ENCODE measurements around the gene REV3L. TPM values are rescaled to one million over a fixed set of nuclear protein-coding genes. Genes with fewer than 3 reads are reported as not detected.

Gene REV3L
- polyA plus RNA-seq, 2 of the 4 experiments (the other 2 are of a cell fraction): 4.1 to 12.4 TPM

DNA sequence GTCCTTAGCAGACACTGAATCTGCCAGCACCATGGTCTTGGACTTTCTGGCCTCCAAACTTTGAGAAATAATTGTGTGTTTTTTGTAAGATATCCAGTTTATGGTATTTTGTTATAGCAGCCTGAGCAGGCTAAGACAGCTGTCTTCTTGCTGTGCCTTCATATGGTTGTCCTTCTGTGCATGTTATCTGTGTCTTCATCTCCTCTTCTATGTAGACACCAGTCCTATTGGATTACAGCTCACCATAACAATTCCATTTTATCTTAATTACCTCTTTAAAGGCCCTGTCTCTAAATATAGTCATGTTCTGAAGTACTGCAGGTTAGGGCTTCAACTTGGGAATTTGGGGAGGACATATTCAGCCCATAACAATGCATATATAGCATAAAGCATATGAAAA is 44.3 kb upstream of the REV3L start (continued):
- TF ChIP-seq RARB (CRISPR knock-in tag; IDR thresholded peaks at IDR 0.05) (no peak), NPAS2 (CRISPR knock-in tag; IDR thresholded peaks at IDR 0.05; ENCODE audit: borderline replicate concordance) (no peak)

- ATAC-seq (no peak), DNase-seq (ENCODE audit: low read depth in 1 of 2, low spot score in 1 of 2) (no peak), FAIRE-seq (no peak)
- Histone ChIP-seq H3K4me3 (no peak overlapping the region), H3K27ac (no peak overlapping the region), H3K9me3 (no peaks in the 10 kb centered on the region), H3K4me2 (no peak overlapping the region), H3K4me1 (no peaks in the 10 kb centered on the region)
- TF ChIP-seq FOXS1 (CRISPR knock-in tag; IDR thresholded peaks at IDR 0.05): no peak
- TF ChIP-seq E2F6 (IDR thresholded peaks at IDR 0.05; ENCODE audit: borderline replicate concordance, low read depth): no peak
- no peak for TF ChIP-seq JUN (IDR thresholded peaks at IDR 0.05)
- TF ChIP-seq CEBPB (IDR thresholded peaks at IDR 0.05): no peak
- no peak for TF ChIP-seq HEYL (CRISPR knock-in tag; IDR thresholded peaks at IDR 0.05)
- no peak for TF ChIP-seq RAD21 (conservative IDR thresholded peaks at IDR 0.05 in 1 of 2, IDR thresholded peaks at IDR 0.05 in 1 of 2)
- no peak for TF ChIP-seq RFX5 (IDR thresholded peaks at IDR 0.05)
- TF ChIP-seq NR3C1 (IDR thresholded peaks at IDR 0.05): no peak
- TF ChIP-seq, protein P1, sequence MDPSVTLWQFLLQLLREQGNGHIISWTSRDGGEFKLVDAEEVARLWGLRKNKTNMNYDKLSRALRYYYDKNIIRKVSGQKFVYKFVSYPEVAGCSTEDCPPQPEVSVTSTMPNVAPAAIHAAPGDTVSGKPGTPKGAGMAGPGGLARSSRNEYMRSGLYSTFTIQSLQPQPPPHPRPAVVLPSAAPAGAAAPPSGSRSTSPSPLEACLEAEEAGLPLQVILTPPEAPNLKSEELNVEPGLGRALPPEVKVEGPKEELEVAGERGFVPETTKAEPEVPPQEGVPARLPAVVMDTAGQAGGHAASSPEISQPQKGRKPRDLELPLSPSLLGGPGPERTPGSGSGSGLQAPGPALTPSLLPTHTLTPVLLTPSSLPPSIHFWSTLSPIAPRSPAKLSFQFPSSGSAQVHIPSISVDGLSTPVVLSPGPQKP (IDR thresholded peaks at IDR 0.05; ENCODE audit: low read depth, low read length): no peak
- no peak for TF ChIP-seq ZFP36 (IDR thresholded peaks at IDR 0.05; ENCODE audit: borderline replicate concordance, partially characterized antibody)
- TF ChIP-seq, protein P2, sequence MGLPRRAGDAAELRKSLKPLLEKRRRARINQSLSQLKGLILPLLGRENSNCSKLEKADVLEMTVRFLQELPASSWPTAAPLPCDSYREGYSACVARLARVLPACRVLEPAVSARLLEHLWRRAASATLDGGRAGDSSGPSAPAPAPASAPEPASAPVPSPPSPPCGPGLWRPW (IDR thresholded peaks at IDR 0.05): no peak
- TF ChIP-seq CBX8 (IDR thresholded peaks at IDR 0.05): no peak
- TF ChIP-seq SREBF2 (IDR thresholded peaks at IDR 0.05): no peak
- TF ChIP-seq MAFK (IDR thresholded peaks at IDR 0.05; ENCODE audit: partially characterized antibody): no peak
- ChIA-PET CTCF (interaction anchor here (0.8 kb wide), 1 partner anchor 9 kb away, joined by 4 read pairs; no protein-coding TSS in a partner anchor), POLR2A (no interaction called here)
These were observed 41.7 kb upstream of the REV3L start for GRCh38 chr6:111524735-111525134.

- FAIRE-seq (no peak), DNase-seq (ENCODE audit: low read depth in 1 of 2, low spot score in 1 of 2) (no peak), ATAC-seq (no peak)
- Histone ChIP-seq H3K9me3 (no peaks in the 10 kb centered on the region), H3K4me1 (no peaks in the 10 kb centered on the region), H3K27ac (no peak overlapping the region), H3K4me3 (no peak overlapping the region), H3K4me2 (no peak overlapping the region)
- TF ChIP-seq POLR2AphosphoS2 (conservative IDR thresholded peaks at IDR 0.05; ENCODE audit: low read length) (no peak), KDM5A (IDR thresholded peaks at IDR 0.05) (no peak), CBX8 (IDR thresholded peaks at IDR 0.05) (no peak), ZFP36 (IDR thresholded peaks at IDR 0.05; ENCODE audit: borderline replicate concordance, partially characterized antibody) (no peak), HDAC2 (IDR thresholded peaks at IDR 0.05) (no peak), MAFK (IDR thresholded peaks at IDR 0.05; ENCODE audit: partially characterized antibody) (no peak), MAZ (IDR thresholded peaks at IDR 0.05; ENCODE audit: borderline replicate concordance, low read depth, low read length) (no peak), CEBPB (IDR thresholded peaks at IDR 0.05) (no peak)
- TF ChIP-seq, protein P3, sequence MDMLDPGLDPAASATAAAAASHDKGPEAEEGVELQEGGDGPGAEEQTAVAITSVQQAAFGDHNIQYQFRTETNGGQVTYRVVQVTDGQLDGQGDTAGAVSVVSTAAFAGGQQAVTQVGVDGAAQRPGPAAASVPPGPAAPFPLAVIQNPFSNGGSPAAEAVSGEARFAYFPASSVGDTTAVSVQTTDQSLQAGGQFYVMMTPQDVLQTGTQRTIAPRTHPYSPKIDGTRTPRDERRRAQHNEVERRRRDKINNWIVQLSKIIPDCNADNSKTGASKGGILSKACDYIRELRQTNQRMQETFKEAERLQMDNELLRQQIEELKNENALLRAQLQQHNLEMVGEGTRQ (IDR thresholded peaks at IDR 0.05): no peak
- ChIA-PET POLR2A (no interaction called here), CTCF (no interaction called here)
- WGBS (ENCODE audit: missing lambda C conversion rate): 83% methylated on average over 4 of the region's 4 CpGs
These were observed 41.2 kb upstream of the REV3L start for GRCh38 chr6:111524252-111524651.

Data from A549 (cell line).